Activated CD8-positive, alpha-beta T cell treated with anti-CD3 and anti-CD28 coated beads for 36 hours (primary cell): Measurements from ENCODE around the gene DRAXIN. TPM values are rescaled to one million over a fixed set of nuclear protein-coding genes. Genes with fewer than 3 reads are reported as not detected.

Source experiments
- ATAC-seq: fragments of 200-7000 bp; cut with Tn5 transposase; one replicate; pipeline ENCODE4 v1.10.0; 2021; ENCODE audit warnings: mild to moderate bottlenecking, moderate library complexity
- CTCF ChIA-PET: fragments of 350-600 bp; sonication (Branson Sonifier 250); formaldehyde crosslinking; loops from one replicate; lab custom pipeline; 2021; ENCODE audit warnings: antibody characterized with exemption; lab: Charles Lee
- POLR2A ChIA-PET: fragments of 350-600 bp; sonication (Branson Sonifier 250); formaldehyde crosslinking; loops from one replicate; lab custom pipeline; 2021; ENCODE audit warnings: antibody characterized with exemption; lab: Charles Lee
- DNase-seq: peaks from one replicate; pipeline ENCODE4 v3.0.0-alpha.2; 2020
- H3K27ac Mint-ChIP-seq: one replicate; pipeline ENCODE4 v1.8.0; 2021; ENCODE audit warnings: mild to moderate bottlenecking, mixed read lengths
- H3K27me3 Mint-ChIP-seq: one replicate; pipeline ENCODE4 v1.8.0; 2021; ENCODE audit warnings: mixed read lengths
- H3K36me3 Mint-ChIP-seq: one replicate; pipeline ENCODE4 v1.8.0; 2021; ENCODE audit warnings: low read depth, mixed read lengths
- H3K4me1 Mint-ChIP-seq: one replicate; pipeline ENCODE4 v1.8.0; 2021; ENCODE audit warnings: low read depth, mixed read lengths
- H3K4me3 Mint-ChIP-seq: one replicate; pipeline ENCODE4 v1.8.0; 2021; ENCODE audit warnings: mild to moderate bottlenecking, moderate library complexity, mixed read lengths
- H3K9me3 Mint-ChIP-seq: one replicate; pipeline ENCODE4 v1.8.0; 2021; ENCODE audit warnings: mixed read lengths
- intact Hi-C: fragments of 100-400 bp; cut with micrococcal nuclease; formaldehyde crosslinking; loops from one replicate; pipeline ENCODE4 v1.10.0; 2022
- total RNA-seq, 2 experiments: library from RNA; stranded (reverse); gene quantifications; one replicate each; pipeline ENCODE4 v1.2.3, GENCODE V29; 2021
- TF ChIP-seq, protein P1 (sequence below): fragments of 200-600 bp; IDR thresholded peaks from one replicate; pipeline ENCODE4 v1.8.0; 2022; ENCODE audit warnings: antibody characterized with exemption, mild to moderate bottlenecking

DRAXIN gene
- total RNA-seq, 2 experiments from 2014 or later, result 0.18 to 0.20 TPM

DNA sequence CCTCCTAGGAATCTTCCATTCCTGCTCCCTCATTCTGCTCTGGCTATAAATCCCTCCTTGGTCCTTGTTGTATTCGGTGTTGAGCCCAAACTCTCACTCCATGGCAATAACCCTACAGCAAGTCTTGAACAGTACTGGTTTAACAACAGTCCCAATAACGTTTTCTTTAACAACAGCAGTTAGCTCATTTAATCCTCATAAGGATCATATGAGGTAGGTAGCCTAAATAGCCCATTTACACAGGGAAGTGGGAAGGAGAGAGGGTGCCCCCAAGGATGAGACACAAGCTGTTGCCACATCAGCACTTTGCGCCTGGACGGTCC, 44.0 kb downstream of the DRAXIN start:
- intact Hi-C loops, result no loop called here
- CTCF ChIA-PET, result interaction anchor here (1.4 to 5.3 kb wide), 5 partner anchors 16 to 85 kb away, joined by 3 to 23 read pairs (median 5); no protein-coding TSS in a partner anchor
- H3K27me3 Mint-ChIP-seq, result no peaks in the 10 kb centered on the region

GRCh38 chr1:11735854-11736745, 44.6 kb downstream of the DRAXIN start, which contains the start of gene AGTRAP:
Gene AGTRAP (plus strand): TSS chr1:11736136. CDS start chr1:11736209, 73 bp downstream.
- Mint-ChIP-seq H3K4me3 (peak within 1 kb of the TSS; percentile 95), H3K27ac (peak within 1 kb of the TSS; percentile 91), H3K9me3 (no peaks in the 10 kb centered on the region), H3K36me3 (no peaks in the 10 kb centered on the region), H3K4me1 (peaks cover 50% of the 10 kb centered on the region), H3K27me3 (no peaks in the 10 kb centered on the region)
- TF ChIP-seq, protein P1, sequence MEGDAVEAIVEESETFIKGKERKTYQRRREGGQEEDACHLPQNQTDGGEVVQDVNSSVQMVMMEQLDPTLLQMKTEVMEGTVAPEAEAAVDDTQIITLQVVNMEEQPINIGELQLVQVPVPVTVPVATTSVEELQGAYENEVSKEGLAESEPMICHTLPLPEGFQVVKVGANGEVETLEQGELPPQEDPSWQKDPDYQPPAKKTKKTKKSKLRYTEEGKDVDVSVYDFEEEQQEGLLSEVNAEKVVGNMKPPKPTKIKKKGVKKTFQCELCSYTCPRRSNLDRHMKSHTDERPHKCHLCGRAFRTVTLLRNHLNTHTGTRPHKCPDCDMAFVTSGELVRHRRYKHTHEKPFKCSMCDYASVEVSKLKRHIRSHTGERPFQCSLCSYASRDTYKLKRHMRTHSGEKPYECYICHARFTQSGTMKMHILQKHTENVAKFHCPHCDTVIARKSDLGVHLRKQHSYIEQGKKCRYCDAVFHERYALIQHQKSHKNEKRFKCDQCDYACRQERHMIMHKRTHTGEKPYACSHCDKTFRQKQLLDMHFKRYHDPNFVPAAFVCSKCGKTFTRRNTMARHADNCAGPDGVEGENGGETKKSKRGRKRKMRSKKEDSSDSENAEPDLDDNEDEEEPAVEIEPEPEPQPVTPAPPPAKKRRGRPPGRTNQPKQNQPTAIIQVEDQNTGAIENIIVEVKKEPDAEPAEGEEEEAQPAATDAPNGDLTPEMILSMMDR, result peak; percentile 25
- ATAC-seq, result peak; percentile 79
- ChIA-PET POLR2A (interaction anchor here (0.8 to 5.6 kb wide), 9 partner anchors 11 to 173 kb away, joined by 3 to 57 read pairs (median 4); partner anchors contain the start of genes CLCN6 and FBXO6), CTCF (interaction anchor here (1.3 to 5.3 kb wide), 9 partner anchors 14 to 90 kb away, joined by 3 to 23 read pairs (median 5); no protein-coding TSS in a partner anchor)
- intact Hi-C loops, result no loop called here
- DNase-seq, result peak; percentile 94

More for the DNA sequence above, 44.0 kb downstream of the DRAXIN start:
- TF ChIP-seq, protein P1, result no peak
- peak overlapping the region; percentile 95 for H3K4me3 Mint-ChIP-seq
- H3K4me1 Mint-ChIP-seq, result peaks cover 49% of the 10 kb centered on the region
- POLR2A ChIA-PET, result interaction anchor here (1.2 to 5.6 kb wide), 6 partner anchors 13 to 173 kb away, joined by 4 to 57 read pairs (median 5); partner anchors contain the start of gene FBXO6
- no peak for DNase-seq
- ATAC-seq, result no peak
- H3K36me3 Mint-ChIP-seq, result no peaks in the 10 kb centered on the region
- H3K27ac Mint-ChIP-seq, result no peak overlapping the region
- H3K9me3 Mint-ChIP-seq, result no peaks in the 10 kb centered on the region

DNA sequence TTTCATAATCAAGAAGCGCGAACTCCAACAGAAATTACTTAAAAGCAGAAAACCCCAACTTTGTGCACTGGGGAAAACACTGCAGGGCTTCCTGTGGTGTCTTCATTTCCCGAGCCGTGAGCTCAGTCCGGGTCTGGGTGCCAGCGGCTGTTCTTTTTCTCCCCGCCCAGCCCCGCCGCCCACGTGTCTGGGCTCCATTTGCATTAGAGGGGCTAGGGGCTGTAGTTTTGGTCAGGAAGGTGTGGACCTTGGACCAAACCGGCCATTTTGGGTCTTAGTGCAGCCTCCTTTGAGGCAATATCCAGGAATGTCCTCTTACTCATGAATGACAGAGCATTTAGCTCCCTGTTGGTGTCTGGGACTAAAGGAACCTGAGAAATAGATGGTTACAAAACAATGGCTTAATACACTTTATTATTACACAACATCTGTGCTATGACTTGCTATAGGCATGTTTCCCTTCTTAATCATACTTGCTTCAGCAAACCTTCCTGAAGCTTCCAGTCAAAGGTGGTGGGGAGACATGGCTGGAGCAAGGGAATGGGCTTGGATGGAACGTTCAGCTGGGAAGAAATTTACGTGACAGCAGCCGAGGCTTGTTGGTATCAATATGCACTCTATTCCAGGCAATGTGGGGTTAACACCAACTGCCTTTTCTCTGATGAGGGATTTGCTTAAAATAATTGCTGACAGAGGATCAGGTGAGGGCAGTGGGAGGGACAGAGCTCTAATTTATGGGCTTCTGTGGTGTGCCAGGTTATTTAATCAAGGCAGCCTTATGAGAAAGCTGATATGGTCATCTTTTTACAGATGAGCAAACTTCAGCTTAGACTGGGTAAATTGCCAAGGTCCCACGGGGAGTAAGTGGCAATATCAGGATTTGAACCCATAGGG, 45.5 kb downstream of the DRAXIN start:
- H3K4me1 Mint-ChIP-seq, result peaks cover 50% of the 10 kb centered on the region
- POLR2A ChIA-PET, result interaction anchor here (0.7 to 5.6 kb wide), 9 partner anchors 11 to 172 kb away, joined by 3 to 57 read pairs (median 4); partner anchors contain the start of genes CLCN6 and FBXO6
- TF ChIP-seq, protein P1, result no peak
- H3K4me3 Mint-ChIP-seq, result peak overlapping the region; percentile 95
- no peaks in the 10 kb centered on the region for H3K36me3 Mint-ChIP-seq
- no peaks in the 10 kb centered on the region for H3K9me3 Mint-ChIP-seq
- DNase-seq (peak; percentile 71), ATAC-seq (peak; percentile 48)
- no peaks in the 10 kb centered on the region for H3K27me3 Mint-ChIP-seq
- intact Hi-C loops, result no loop called here
- H3K27ac Mint-ChIP-seq, result peak overlapping the region; percentile 49
- CTCF ChIA-PET, result interaction anchor here (0.8 to 5.3 kb wide), 7 partner anchors 12 to 91 kb away, joined by 3 to 23 read pairs (median 4); no protein-coding TSS in a partner anchor

- DNase-seq, result no peak
- ChIA-PET POLR2A (interaction anchor here (0.7 to 5.6 kb wide), 3 partner anchors 74 to 171 kb away, joined by 4 to 57 read pairs (median 12); partner anchors contain the start of gene FBXO6), CTCF (interaction anchor here (1.5 to 5.3 kb wide), 4 partner anchors 16 to 87 kb away, joined by 4 to 23 read pairs (median 8); no protein-coding TSS in a partner anchor)
- Mint-ChIP-seq H3K4me1 (peaks cover 48% of the 10 kb centered on the region), H3K36me3 (no peaks in the 10 kb centered on the region), H3K9me3 (no peaks in the 10 kb centered on the region), H3K27ac (no peak overlapping the region), H3K4me3 (no peak overlapping the region), H3K27me3 (no peaks in the 10 kb centered on the region)
- TF ChIP-seq, protein P1, result no peak
- ATAC-seq, result no peak
- intact Hi-C loops, result no loop called here
These were observed 46.6 kb downstream of the DRAXIN start for GRCh38 chr1:11738096-11738495.
